Adrenal gland (tissue), 12 donors: Measurements from ENCODE around the gene FRMD1. TPM values are rescaled to one million over a fixed set of nuclear protein-coding genes. Genes with fewer than 3 reads are reported as not detected.
"Not testable (repeated sequence)": the region's sequence is repeated elsewhere in the genome, so short reads cannot be mapped to it uniquely, and the experiment has no call there.

Source experiments
- DNase-seq, 7 donors: peaks; one replicate each; pipeline ENCODE4 v3.0.0-alpha.2; 2019 to 2020
- H3K27ac ChIP-seq, 5 donors: fragments of 200-600 bp; sonication (generic) in 4 of 5; 1 replicate in 3 of 5; 2 replicates in 2 of 5; pipeline versions ENCODE4 v1.5.1 to v1.8.0; 2016 to 2020; ENCODE audit warnings: mild to moderate bottlenecking in 1 of 5
- H3K27me3 ChIP-seq: fragments of 200-600 bp; 2 replicates; pipeline ENCODE4 v1.8.0; 2021
- H3K36me3 ChIP-seq, 2 donors: fragments of 200-600 bp; replicated peaks in 1 of 2; 1 replicate in 1 of 2; 2 replicates in 1 of 2; pipeline versions ENCODE4 v1.5.1 to v1.8.0; 2018 to 2022
- H3K4me1 ChIP-seq, 2 donors: fragments of 200-600 bp; replicated peaks in 1 of 2; 1 replicate in 1 of 2; 2 replicates in 1 of 2; pipeline versions ENCODE4 v1.5.1 to v1.8.0; 2018 to 2021
- H3K4me3 ChIP-seq, 4 donors: fragments of 200-600 bp; sonication (generic) in 3 of 4; one replicate each; pipeline ENCODE4 v1.5.1; 2016 to 2018
- H3K9me3 ChIP-seq, 3 donors: fragments of 200-600 bp; sonication (generic) in 1 of 3; replicated peaks in 1 of 3; 1 replicate in 2 of 3; 2 replicates in 1 of 3; pipeline versions ENCODE4 v1.5.1 to v1.8.0; 2016 to 2021
- CTCF ChIP-seq, 6 experiments: fragments of 450-650 bp in 4 of 6; fragments of 200-600 bp in 2 of 6; sonication (generic) in 1 of 6; IDR thresholded peaks; 1 replicate in 5 of 6; 2 replicates in 1 of 6; pipeline versions ENCODE4 v1.5.1 to v1.8.0; 2016 to 2021; ENCODE audit warnings: antibody characterized with exemption in 6 of 6, mild to moderate bottlenecking in 2 of 6, moderate library complexity in 1 of 6
- POLR2A ChIP-seq, 2 donors: fragments of 450-650 bp; IDR thresholded peaks; one replicate each; pipeline ENCODE4 v1.6.1; 2017; ENCODE audit warnings: antibody characterized with exemption in 2 of 2, mild to moderate bottlenecking in 2 of 2, moderate library complexity in 1 of 2
- WGBS, 4 donors: extraction: QIAGEN DNeasy Blood & Tissue Kit in 2 of 4; methylation state at CpG; one replicate each; pipeline versions ENCODE4 v1.1.5 to v1.1.7; 2013 to 2017; 5-methylcytosine and 5-hydroxymethylcytosine counted together
- intact Hi-C, 2 donors: fragments of 100-400 bp; cut with DNase I; formaldehyde crosslinking; loops; one replicate each; pipeline versions ENCODE4 v1.14.1 to v1.15.0; 2022 to 2023
- polyA plus RNA-seq, 3 donors: library from polyadenylated mRNA; stranded (reverse); fragments of 200-250 nt in 2 of 3; fragments of 350-450 nt in 1 of 3; fragmentation: Illumina TruSeq in 1 of 3; extraction: RNeasy Lipid Tissue Mini Kit (QIAGEN cat#74804) in 1 of 3; gene quantifications; one replicate each; pipeline ENCODE4 v1.2.3, GENCODE V29; 2013 to 2014
- total RNA-seq, 9 donors: library from RNA; depleted of rRNA in 4 of 9; stranded (reverse); fragments of >200 nt in 4 of 9; fragments of 120-200 nt in 1 of 9; fragmentation: NEBNext Ultra II Directional in 1 of 9; extraction: Animal tissue kit (Norgen Biotek cat#: 25700) in 1 of 9; gene quantifications; one replicate each; pipeline versions ENCODE4 v1.1.0 to v1.2.4, GENCODE V29; 2013 to 2023
- donor health status: healthy with polysubstance abuse.
- donor health status: Bipolar disorder and iron deficiency.
- donor health status: DM: yes; HTN: yes; CAD: no.
- donor health status: DM: no; HTN: no; CAD: no.
- donor health status: DM: no; HTN: no; CAD: no.
- donor health status: DM: yes; HTN: yes; CAD: no.

Gene FRMD1
- total and polyA plus RNA-seq, 12 donors = under 0.01 to 0.32 (median 0.14) TPM; not detected in 7

DNA sequence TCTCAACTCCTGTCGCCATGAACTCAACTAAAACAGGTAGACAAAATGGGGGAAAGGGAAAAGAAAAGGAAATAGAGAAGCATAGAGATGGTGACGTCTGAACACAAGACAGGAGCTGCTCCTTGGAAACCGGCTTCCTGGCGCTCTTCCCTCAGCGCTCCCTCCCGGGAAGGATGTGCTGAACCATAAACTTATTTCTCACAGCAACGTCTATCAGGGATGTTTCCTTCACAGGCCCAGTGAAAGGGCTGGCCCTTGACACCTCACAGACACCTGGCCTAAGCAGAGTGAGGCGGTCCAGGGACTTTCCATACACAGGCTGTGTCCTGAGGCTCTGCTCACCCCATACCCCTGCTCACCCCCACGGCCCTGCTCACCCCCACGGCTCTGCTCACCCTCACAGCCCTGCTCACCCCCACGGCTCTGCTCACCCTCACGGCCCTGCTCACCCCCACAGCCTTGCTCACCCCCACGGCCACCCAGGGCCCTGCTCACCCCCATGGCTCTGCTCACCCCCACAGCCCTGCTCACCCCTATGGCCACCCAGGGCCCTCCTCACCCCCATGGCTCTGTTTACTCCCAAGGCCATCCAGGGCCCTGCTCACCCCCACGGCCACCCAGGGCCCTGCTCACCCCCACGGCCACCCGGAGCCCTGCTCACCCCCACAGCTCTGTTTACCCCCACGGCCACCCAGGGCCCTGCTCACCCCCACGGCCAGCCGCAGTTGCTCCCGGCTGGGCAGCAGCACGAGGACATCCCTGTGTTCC, 653 bp downstream of the FRMD1 start:
- no peak for DNase-seq
- WGBS, 4 donors = 54 to 68% (median 64%) methylated on average over 10 to 21 of the region's 21 CpGs
- Histone ChIP-seq H3K27ac (no peak overlapping the region), H3K4me3 (no peak overlapping the region), H3K9me3 (no peaks in the 10 kb centered on the region), H3K27me3 (no peaks in the 10 kb centered on the region), H3K4me1 (no peaks in the 10 kb centered on the region), H3K36me3 (no peaks in the 10 kb centered on the region)
- intact Hi-C loops = no loop called here
- no peak for TF ChIP-seq CTCF (IDR thresholded peaks at IDR 0.05)
- no peak for TF ChIP-seq POLR2A (IDR thresholded peaks at IDR 0.05)

DNA sequence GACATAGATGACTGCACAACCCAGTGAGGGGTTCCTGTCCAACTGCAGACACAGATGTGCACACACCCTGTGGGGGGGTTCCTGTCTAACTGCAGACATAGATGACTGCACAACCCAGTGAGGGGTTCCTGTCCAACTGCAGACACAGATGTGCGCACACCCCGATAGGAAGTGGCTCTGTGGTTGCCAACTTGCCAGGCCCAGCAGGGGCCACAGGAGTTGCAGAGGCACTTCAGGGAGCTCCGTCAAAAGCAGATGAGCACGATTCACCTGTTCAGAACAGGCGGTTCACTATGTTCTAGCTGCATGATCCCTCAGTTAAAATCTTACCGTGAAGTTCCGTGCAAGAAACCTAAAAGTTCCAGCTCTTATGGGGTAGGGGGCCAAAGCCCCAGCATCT, 1.6 kb downstream of the FRMD1 start:
- H3K4me1 ChIP-seq, H3K27me3 ChIP-seq, H3K27ac ChIP-seq, H3K4me3 ChIP-seq, H3K9me3 ChIP-seq, DNase-seq, H3K36me3 ChIP-seq, intact Hi-C loops: not testable (repeated sequence)
- WGBS, 4 donors = 75 to 95% (median 89%) methylated on average over 5 to 7 of the region's 7 CpGs

GRCh38 chr6:168075787-168076202, 3.2 kb downstream of the FRMD1 start:
- H3K4me3 ChIP-seq = no peak overlapping the region
- H3K36me3 ChIP-seq = no peaks in the 10 kb centered on the region
- no peak overlapping the region for H3K27ac ChIP-seq
- no peaks in the 10 kb centered on the region for H3K9me3 ChIP-seq
- whole genome bisulfite sequencing, 4 donors = 88 to 92% (median 89%) methylated on average over 9 to 33 of the region's 34 CpGs
- DNase-seq = no peak
- TF ChIP-seq POLR2A (IDR thresholded peaks at IDR 0.05) = no peak
- no peak for TF ChIP-seq CTCF (IDR thresholded peaks at IDR 0.05)
- no peaks in the 10 kb centered on the region for H3K4me1 ChIP-seq
- no peaks in the 10 kb centered on the region for H3K27me3 ChIP-seq
- intact Hi-C loops = no loop called here

DNA sequence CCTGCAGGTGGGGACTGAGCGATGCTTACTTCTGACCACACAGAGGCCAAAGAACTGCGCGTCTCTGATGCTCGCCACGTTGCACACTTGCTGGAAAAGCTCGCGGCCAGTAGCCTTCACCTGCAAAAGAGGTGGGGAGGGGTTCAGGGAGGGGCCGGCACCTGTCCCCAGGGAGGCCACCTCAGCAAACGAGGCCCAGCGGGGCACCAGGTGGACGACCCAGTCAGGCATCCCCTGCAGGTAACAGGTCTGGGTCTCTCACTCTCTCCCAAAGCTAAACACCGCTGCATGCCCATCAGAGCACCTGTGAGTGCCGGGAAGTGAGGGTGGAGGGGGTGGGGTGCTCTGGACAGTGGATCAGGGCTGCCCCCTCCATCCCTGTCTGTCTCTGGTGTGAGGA, 3.8 kb downstream of the FRMD1 start:
- intact Hi-C loops = no loop called here
- WGBS, 4 donors = 81 to 97% (median 86%) methylated on average over 6 to 13 of the region's 13 CpGs
- no peaks in the 10 kb centered on the region for H3K4me1 ChIP-seq

More for the DNA sequence above, 3.8 kb downstream of the FRMD1 start:
- no peak overlapping the region for H3K4me3 ChIP-seq
- no peaks in the 10 kb centered on the region for H3K9me3 ChIP-seq
- H3K27ac ChIP-seq = no peak overlapping the region
- H3K27me3 ChIP-seq = no peaks in the 10 kb centered on the region
- TF ChIP-seq CTCF (IDR thresholded peaks at IDR 0.05) (no peak), POLR2A (IDR thresholded peaks at IDR 0.05) (no peak)
- DNase-seq = no peak
- H3K36me3 ChIP-seq = no peaks in the 10 kb centered on the region
